Stimulated activated CD4-positive, alpha-beta T cell treated with anti-CD3 and anti-CD28 coated beads, TNF-alpha, amount 100 ng/mL, for 4 hours (primary cell): ENCODE data around the gene DSCAM.
"Not testable (repeated sequence)": the region's sequence is repeated elsewhere in the genome, so short reads cannot be mapped to it uniquely, and the experiment has no call there.

Source experiments
- DNase-seq, 3 experiments: peaks; one replicate each; pipeline ENCODE4 v3.0.0-alpha.2; 2020; ENCODE audit warnings: low read depth in 3 of 3

Gene DSCAM

DNA sequence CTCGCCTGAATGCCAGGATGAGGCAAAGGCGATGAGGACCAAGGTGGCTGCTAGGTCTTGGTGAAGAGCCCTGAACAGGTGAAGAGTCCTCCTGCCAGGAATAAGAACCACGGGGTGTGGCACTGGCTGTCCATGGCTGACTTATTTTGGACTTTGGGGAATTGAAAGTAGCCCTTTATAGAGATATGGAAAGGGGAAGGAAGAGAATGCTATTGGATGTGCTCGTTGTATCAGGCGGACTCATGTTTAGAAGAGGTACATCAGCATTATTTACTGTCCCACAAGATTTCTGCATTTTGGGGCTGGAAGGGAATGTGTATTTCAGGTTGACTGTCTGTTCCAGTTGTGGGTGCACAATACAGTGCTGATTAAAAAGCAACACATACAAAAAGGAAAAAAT lies 465.8 kb downstream of the DSCAM start:
- no peak for DNase-seq

DNA sequence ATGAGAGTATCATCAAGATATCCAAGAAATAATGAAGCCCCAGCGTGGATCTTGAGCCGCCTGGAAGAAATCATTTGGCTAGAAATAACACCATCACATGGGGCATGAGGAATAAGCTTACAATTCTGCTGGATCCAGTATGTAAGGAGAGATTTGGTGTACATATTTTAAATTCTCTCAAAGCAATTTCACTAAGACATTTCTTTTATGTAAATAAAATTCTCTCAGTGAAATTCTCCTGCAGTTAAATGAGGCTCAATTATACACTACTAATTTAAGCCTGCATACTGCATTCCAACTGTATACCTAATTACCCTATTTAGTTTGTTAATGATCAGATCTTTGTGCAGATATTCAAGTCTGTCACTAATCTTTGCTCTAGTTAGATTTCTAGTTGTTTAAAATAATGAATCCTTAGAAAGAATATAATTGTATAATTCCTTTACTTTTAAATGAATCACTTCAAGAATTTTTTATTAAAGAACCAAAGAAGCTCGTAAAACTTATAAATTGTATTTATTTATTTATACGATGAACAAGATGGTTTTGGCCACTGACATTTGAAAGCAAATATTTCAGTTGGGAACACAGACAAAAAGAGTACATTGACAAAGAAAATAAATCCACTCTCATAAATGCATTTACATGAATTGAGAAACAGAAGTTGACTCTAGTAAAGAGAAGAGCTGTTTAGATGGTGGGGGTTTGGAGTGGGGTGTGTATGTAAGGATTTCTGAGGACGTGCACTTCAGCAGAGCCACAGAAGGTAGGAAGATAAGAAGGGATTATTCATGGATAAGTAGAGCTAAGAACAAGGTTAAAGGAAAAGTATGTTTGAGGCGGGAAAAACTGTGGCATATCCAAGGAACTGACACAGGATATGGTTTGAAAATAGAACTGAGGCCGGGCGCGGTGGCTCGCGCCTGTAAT lies 466.8 kb downstream of the DSCAM start:
- no peak for DNase-seq

DNA sequence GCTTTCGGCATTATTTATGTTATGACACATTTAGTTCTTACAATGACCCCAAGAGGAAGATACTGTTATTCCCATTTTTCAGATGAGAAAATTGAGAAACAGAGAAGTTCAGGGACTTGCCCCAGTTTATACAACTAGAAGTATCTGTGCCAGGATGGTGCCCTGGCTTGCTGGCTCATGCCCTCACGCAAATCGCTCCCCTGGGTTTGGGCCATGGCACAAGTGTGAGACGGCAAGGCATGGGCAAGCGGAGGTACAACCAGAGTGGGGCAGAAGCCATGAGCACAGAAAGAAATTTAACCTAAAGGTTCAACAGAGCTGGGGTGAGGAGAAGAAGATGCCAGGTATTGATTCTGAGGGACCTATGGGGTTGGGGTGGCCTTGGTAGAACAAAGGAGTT lies 469.8 kb downstream of the DSCAM start:
- DNase-seq, result no peak

DNA sequence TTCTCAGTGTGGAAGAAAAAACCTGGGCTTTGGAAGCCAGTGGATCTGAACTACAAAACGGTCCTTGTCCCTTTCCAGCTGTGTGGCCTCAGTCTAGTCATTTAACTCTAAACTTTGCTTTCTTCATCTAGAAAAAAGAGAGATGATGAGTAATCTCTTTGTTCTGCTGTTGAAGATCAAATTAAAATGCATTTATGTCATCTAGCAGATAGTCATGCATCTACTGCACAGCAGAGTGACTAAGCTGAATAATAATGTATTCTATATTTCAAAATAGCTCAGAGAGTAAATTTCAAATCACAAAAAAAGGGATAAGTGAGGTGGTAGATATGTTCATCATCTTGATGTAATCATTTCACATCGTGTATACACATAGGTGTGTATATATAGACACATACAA lies 473.2 kb downstream of the DSCAM start:
- DNase-seq, result no peak

DNA sequence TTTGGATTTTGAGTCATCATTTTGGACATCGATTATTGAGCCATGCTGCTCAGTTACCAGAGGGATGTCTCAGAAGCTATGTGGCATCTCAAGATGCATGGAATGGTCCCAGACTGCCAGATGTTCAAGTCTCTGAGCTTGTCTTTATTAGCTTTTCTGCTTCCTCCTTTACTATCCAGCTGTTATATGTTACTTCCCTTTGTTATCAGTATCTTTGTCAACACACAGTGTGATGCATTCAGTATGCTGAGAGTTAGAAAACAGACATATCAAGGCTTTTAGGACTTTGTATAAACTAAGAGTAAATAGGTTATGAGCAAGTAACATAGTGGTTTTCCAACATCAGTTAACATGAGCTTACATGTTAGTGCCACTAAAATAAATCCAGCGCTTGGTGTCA lies 474.5 kb downstream of the DSCAM start:
- DNase-seq, result no peak

DNA sequence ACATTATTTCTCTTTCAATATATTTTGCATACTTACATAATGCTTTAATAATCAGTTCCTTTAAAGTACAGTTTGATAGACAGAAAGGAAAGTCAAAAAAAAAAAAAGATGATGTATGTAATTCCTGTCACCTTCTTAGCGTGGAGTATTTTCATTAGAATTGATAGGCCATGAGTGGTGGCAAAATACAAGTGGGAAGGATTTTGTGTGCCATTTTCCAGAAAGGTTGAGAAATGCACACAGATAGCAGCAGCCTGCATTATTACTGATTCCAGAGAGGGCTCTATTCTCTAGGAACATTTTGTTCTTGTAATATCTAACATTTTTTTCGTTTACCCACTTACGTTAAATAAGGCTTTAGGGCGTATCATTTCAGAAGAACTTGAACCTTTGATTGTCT lies 475.6 kb downstream of the DSCAM start:
- no peak for DNase-seq

GRCh38 chr21:40356644-40357043 lies 490.3 kb downstream of the DSCAM start:
- DNase-seq, result no peak

DNA sequence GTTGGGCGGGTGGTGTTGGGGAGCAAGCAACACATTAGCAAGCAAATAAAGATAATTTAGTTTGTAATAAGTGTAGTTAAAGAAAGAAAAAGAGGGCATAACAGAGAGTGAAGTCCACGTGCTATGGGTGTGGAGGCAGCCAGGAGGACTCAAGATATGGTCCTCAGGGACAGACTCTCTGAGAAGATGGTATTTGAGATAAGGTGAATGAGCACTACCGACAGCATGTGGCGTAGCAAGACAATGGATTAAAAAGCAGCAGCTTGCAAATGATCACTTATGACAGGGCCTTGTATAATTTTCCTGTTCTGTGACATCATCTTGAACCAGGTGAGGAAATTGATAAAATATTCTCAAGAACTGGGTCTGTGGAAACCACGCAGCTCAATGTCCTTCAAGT lies 491.9 kb downstream of the DSCAM start:
- no peak for DNase-seq

- no peak for DNase-seq
Observed at GRCh38 chr21:40351006-40351405, 496.0 kb downstream of the DSCAM start.

DNA sequence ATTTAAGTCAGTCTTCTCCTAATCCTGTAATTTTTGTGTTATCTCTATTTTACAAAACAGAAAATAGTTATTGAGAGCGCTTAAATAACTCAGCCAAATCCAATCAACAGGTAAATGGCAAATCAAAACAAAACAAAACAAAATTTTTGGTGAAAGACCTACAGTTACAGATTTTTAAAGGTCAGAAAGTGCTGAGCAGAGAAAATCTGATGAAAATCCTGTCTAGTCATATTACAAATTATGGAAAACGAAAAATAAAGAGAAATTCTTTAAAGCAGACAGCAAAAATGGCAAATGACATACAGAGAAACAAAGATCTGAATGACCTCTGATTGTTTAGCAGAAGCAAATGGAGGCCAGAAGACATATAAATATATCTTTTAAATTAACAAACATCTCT lies 497.4 kb downstream of the DSCAM start:
- DNase-seq, result no peak

DNA sequence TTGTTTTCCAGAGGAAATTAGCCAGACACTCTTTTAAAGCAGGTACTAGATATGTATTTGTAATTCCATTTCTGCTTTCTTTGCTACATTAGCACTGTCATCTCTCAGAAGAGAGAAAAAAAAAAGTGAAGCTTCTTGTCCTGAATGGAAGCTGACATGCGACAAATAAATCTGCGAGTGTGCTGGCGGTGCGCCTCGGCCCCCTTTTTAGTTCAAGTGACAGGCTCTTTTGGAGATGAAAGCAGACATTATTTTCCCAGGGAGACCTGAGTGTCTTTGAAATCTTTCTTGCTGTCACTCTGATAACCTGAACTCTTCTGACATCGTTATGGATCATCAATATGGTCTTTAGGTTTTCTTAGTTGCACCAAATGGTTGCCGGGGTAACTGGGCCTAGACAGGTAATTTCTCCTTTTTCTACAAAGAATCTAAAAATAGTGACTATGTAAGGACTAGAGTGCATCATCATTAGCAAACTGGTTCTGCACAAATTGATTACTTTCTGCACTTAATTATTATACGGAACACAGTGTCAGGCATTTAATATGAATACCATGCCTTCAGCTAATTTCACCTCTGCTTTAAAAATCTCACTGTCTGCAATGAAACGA lies 501.1 kb downstream of the DSCAM start:
- DNase-seq, result no peak

GRCh38 chr21:40340357-40340756 lies 506.6 kb downstream of the DSCAM start:
- DNase-seq, result no peak

DNA sequence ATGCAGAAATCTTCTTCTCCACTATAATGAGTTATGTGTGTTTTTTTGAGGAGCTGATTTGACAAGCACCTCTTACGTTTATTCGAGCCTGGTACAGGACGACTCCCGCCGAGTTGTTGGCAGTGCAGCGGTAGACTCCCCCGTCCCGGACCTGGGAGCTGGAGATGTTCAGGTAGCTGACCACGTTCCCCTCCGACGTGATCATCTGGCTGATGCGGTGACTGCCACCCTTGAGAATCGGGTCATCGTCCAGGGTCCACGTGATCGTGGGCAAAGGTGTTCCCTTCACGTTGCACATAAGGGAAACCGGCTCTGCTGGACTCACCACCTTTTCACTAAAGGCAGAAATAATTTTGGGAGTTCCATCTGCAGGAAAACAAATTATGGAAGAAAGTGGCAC lies 507.9 kb downstream of the DSCAM start:
- no peak for DNase-seq

DNA sequence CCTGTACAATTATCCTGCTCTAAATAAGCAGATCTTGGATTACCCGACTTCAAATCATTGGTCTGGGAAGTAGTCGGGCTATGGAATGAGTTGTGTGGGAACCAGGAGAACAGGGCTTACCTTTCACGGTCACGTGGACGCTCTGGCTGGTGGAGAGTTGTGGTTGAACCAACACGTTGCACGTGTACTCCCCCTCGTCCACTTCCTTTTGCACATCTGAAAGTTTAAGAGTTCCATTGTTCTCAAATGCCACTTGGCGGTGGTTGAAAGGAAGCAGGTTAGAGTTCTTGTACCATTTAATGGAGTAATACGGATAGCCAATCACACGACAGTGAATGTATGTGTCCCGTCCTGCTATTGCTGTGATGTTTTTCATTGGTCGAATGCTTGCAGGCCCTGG lies 509.0 kb downstream of the DSCAM start:
- no peak for DNase-seq

DNA sequence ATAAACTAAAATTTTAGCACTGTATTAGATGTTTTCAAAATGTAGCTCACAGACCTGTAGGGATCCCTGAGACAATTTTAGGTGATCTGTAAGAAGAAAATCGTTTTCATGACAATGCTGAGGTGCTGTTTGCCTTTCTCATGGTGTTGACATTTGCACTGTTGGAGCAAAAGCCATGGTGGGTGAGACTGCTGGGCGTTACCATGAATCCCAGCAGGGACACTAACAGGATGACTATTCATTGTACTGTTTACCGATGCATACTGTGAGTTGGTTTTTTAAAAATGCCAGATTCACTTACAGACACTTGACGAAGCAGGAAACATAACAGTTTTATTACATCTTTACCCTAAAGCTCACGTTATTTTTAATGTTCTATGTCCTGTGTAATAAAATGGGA lies 511.3 kb downstream of the DSCAM start:
- no peak for DNase-seq

DNA sequence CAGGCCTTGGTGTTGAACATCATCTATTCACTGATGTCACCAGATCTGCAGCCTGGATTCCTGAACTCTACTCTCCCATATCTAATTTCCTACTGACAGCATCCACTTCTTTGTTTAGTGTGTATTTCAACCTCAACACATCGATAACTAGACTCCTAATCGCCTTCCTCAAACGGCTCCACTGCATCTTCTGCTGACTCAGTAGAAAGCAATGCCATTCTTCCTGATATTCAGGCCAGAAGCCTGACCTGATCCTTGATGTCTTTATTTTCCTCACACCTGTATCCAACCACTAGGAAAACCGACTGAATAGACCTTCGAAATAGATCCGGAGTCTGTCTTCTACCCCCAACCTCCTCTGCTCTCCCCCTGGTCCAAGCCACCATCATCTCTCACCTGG lies 512.8 kb downstream of the DSCAM start:
- no peak for DNase-seq

DNA sequence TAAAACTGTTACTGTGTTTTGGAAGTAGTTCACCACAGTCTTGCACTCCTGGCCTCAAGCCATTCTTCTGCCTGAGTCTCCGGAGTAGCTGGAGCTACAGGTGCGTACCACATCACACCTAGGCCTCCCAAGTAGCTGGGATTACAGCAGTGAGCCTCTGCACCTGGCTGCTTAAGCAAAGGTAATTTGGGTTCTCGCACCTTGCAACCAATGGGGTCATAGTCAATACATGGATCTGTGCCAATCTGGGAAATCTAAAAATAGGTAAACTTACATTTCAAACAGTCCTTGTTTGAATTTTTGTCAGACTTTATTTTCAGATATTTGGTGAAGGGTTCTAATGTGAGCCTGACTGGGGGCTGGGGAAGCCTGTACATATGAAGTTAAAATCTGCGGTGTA lies 513.2 kb downstream of the DSCAM start:
- no peak for DNase-seq

DNA sequence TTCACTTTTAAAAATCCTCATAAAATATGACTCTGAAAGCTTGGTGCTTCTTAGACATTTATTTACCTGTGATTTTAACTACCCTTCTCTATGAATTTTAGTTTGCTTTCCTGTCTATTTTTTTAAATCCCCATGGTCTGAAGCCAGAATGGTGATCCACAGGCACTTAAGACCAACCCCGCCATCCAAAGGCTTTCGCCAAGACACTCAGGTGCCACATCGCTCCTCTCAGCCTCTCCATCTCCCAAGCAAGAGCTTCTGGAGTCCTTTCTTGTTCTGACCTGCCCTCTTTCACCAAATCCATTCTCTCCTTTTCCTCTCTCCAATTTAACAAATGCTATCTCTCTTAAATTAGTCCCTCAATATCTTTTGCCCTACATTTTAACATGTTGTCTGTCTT lies 515.2 kb downstream of the DSCAM start:
- no peak for DNase-seq

GRCh38 chr21:40331172-40331571 lies 515.8 kb downstream of the DSCAM start:
- no peak for DNase-seq

GRCh38 chr21:40324389-40324788 lies 522.6 kb downstream of the DSCAM start:
- DNase-seq, result no peak

DNA sequence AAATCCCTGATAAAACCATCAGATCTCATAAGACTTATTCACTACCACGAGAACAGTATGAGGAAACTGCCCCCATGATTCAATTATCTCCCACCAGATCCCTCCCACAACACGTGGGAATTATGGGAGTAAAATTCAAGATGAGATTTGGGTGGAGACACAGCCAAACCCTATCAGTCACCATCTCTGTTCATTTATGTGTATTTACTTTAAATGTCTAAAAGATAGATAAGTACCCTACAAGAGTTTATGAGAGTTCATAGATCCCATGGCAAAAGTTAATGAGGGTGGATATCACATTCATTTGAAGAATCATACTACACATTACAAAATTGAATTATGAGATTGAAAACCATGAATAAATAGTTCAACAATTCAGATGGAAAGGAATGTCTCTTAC lies 526.2 kb downstream of the DSCAM start:
- not testable (repeated sequence) for DNase-seq

- no peak for DNase-seq
Observed at GRCh38 chr21:40318371-40318770, 528.6 kb downstream of the DSCAM start.

- DNase-seq, result no peak
Observed at GRCh38 chr21:40316104-40316503, 530.9 kb downstream of the DSCAM start.
